OCI-LY1 (cell line): ENCODE results near the gene TRIM6.

Experiments used
- H2AFZ ChIP-seq: fragments of 200-600 bp; sonication (generic), shearing (Covaris generic); 2 replicates; pipeline ENCODE4 v1.6.0; 2014; ENCODE audit warnings: antibody characterized with exemption, mild to moderate bottlenecking, low read length
- H3F3A ChIP-seq: fragments of 200-600 bp; sonication (generic), shearing (Covaris generic); 2 replicates; pipeline ENCODE4 v1.6.0; 2014; ENCODE audit warnings: mild to moderate bottlenecking, antibody characterized with exemption, low read length, moderate library complexity; ENCODE audit not compliant: insufficient read depth
- H3K27ac ChIP-seq: fragments of 200-600 bp; sonication (generic); 2 replicates; pipeline ENCODE4 v1.5.1; 2014; ENCODE audit warnings: low read length, mixed run types, mild to moderate bottlenecking, low read depth; ENCODE audit not compliant: poor library complexity, severe bottlenecking
- H3K27me3 ChIP-seq: fragments of 200-600 bp; sonication (generic); 2 replicates; pipeline ENCODE4 v1.6.0; 2014; ENCODE audit warnings: antibody characterized with exemption, mild to moderate bottlenecking, low read length, moderate library complexity; ENCODE audit not compliant: insufficient read depth
- H3K36me3 ChIP-seq: fragments of 200-600 bp; sonication (generic); 2 replicates; pipeline ENCODE4 v1.6.1; 2014; ENCODE audit warnings: mild to moderate bottlenecking, antibody characterized with exemption, low read length, moderate library complexity, mixed read lengths; ENCODE audit not compliant: insufficient read depth
- H3K4me1 ChIP-seq: fragments of 200-600 bp; sonication (generic); 2 replicates; pipeline ENCODE4 v1.5.1; 2014; ENCODE audit warnings: mild to moderate bottlenecking, low read length, moderate library complexity; ENCODE audit not compliant: insufficient read depth, severe bottlenecking
- H3K4me2 ChIP-seq: fragments of 200-600 bp; sonication (generic), shearing (Covaris generic); 2 replicates; pipeline ENCODE4 v1.6.1; 2014; ENCODE audit warnings: low read length
- H3K4me3 ChIP-seq: fragments of 200-600 bp; sonication (generic); 2 replicates; pipeline ENCODE4 v1.5.1; 2014; ENCODE audit warnings: low read length, low read depth, mild to moderate bottlenecking, mixed read lengths; ENCODE audit not compliant: poor library complexity, severe bottlenecking
- H3K79me2 ChIP-seq: fragments of 200-600 bp; shearing (Covaris generic); 2 replicates; pipeline ENCODE4 v1.6.1; 2016; ENCODE audit warnings: mixed run types, low read length, mixed read lengths; ENCODE audit not compliant: insufficient read depth
- H3K9ac ChIP-seq: fragments of 200-600 bp; sonication (generic), shearing (Covaris generic); 2 replicates; pipeline ENCODE4 v1.6.1; 2014; ENCODE audit warnings: mild to moderate bottlenecking, low read length, mixed read lengths
- H3K9me2 ChIP-seq: fragments of 200-600 bp; sonication (generic), shearing (Covaris generic); 2 replicates; pipeline ENCODE4 v1.6.1; 2014; ENCODE audit warnings: low read depth, mild to moderate bottlenecking, low read length, mixed read lengths
- H3K9me3 ChIP-seq: fragments of 200-600 bp; shearing (Covaris generic); 2 replicates; pipeline ENCODE4 v1.6.1; 2014; ENCODE audit warnings: low read length, mixed read lengths
- H4K20me1 ChIP-seq: fragments of 200-600 bp; sonication (generic), shearing (Covaris generic); 2 replicates; pipeline ENCODE4 v1.6.0; 2016; ENCODE audit warnings: mild to moderate bottlenecking, low read length; ENCODE audit not compliant: insufficient read depth
- CTCF ChIP-seq: fragments of 200-600 bp; sonication (generic), shearing (Covaris generic); IDR thresholded peaks from 2 replicates; pipeline ENCODE4 v1.5.1; 2017; ENCODE audit warnings: mild to moderate bottlenecking, antibody characterized with exemption, low read length, moderate library complexity, mixed read lengths
- EZH2 ChIP-seq: fragments of 200-600 bp; sonication (generic), shearing (Covaris generic); IDR thresholded peaks from 2 replicates; pipeline ENCODE4 v1.8.0; 2017; ENCODE audit warnings: borderline replicate concordance, mixed run types, mild to moderate bottlenecking, antibody characterized with exemption, low read length, moderate library complexity, mixed read lengths

Gene TRIM6

GRCh38 chr11:5626196-5626595 lies 29.8 kb downstream of the TRIM6 start:
- H3K36me3 ChIP-seq: no peaks in the 10 kb centered on the region
- no peaks in the 10 kb centered on the region for H4K20me1 ChIP-seq
- H3K9me2 ChIP-seq: no peaks in the 10 kb centered on the region
- H3K4me3 ChIP-seq: peak overlapping the region; percentile 85
- H3F3A ChIP-seq: no peaks in the 10 kb centered on the region
- peak overlapping the region; percentile 79; the same call in 1 of the 2 replicates for H3K9ac ChIP-seq
- peak overlapping the region; percentile 85 for H3K4me2 ChIP-seq
- H3K4me1 ChIP-seq: peaks cover 22% of the 10 kb centered on the region
- no peak overlapping the region for H2AFZ ChIP-seq
- H3K27me3 ChIP-seq: no peaks in the 10 kb centered on the region
- TF ChIP-seq CTCF: no peak
- TF ChIP-seq EZH2: no peak
- H3K9me3 ChIP-seq: no peaks in the 10 kb centered on the region
- H3K79me2 ChIP-seq: no peaks in the 10 kb centered on the region
- no peak overlapping the region for H3K27ac ChIP-seq

GRCh38 chr11:5631417-5631816 lies 35.0 kb downstream of the TRIM6 start:
- Histone ChIP-seq H4K20me1 (no peaks in the 10 kb centered on the region), H3K27me3 (no peaks in the 10 kb centered on the region), H3K9me2 (no peaks in the 10 kb centered on the region), H3K4me1 (peaks cover 16% of the 10 kb centered on the region), H3K79me2 (no peaks in the 10 kb centered on the region), H3K4me3 (no peak overlapping the region), H3K27ac (peak overlapping the region; percentile 78), H3K4me2 (peak overlapping the region; percentile 56; the same call in 1 of the 2 replicates), H3F3A (no peaks in the 10 kb centered on the region), H2AFZ (no peak overlapping the region), H3K36me3 (peaks cover 27% of the 10 kb centered on the region), H3K9me3 (no peaks in the 10 kb centered on the region), H3K9ac (peak overlapping the region; percentile 31; the same call in 1 of the 2 replicates)
- no peak for TF ChIP-seq EZH2
- TF ChIP-seq CTCF: no peak

GRCh38 chr11:5631969-5632635 lies 35.7 kb downstream of the TRIM6 start:
- H3F3A ChIP-seq: no peaks in the 10 kb centered on the region
- H3K4me1 ChIP-seq: peaks cover 16% of the 10 kb centered on the region
- H3K27me3 ChIP-seq: no peaks in the 10 kb centered on the region
- no peak for TF ChIP-seq CTCF
- TF ChIP-seq EZH2: no peak
- H3K9ac ChIP-seq: peak overlapping the region; percentile 31; the same call in 1 of the 2 replicates
- no peaks in the 10 kb centered on the region for H4K20me1 ChIP-seq
- peak overlapping the region; percentile 75; the same call in 1 of the 2 replicates for H2AFZ ChIP-seq
- H3K4me3 ChIP-seq: peak overlapping the region; percentile 7
- H3K36me3 ChIP-seq: peaks cover 30% of the 10 kb centered on the region
- no peaks in the 10 kb centered on the region for H3K79me2 ChIP-seq
- peak overlapping the region; percentile 56 for H3K4me2 ChIP-seq
- no peaks in the 10 kb centered on the region for H3K9me3 ChIP-seq
- H3K27ac ChIP-seq: peak overlapping the region; percentile 78
- H3K9me2 ChIP-seq: no peaks in the 10 kb centered on the region
